ENCODE results near the gene CCNB2.

CCNB2 gene

DNA sequence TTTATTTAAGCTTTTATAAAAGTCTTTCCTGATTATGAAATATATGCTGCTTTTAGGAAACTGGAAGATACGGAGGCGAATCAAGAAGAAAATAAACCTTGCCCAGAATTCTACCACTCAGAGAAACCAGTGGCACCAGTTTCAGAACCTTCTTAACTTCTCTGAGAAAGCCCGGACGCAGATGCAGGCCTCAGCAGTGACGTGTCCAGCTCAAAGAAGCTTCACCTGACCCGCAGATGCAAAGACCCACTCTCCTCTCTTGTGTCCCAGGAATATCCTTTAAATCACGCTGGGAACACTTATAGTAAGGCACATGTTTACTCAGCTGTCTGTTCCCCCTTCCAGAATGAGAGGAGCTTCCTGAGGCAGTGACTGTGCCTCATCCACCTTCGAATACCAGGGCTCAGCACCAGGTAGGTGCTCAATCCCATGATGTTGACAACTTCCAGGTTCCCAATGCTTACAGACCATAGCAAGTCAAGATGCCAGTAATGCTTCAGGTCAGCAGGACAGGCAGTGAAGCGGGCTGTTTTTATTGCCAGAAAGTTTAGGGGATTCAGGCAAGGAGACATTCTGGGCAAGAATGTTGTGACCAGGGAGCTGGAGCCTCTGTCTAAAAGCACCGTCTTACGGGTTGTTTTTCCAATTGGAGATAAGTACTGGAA is 61.8 kb downstream of the CCNB2 start:
- DNase-seq (no peak), ATAC-seq (no peak)

DNA sequence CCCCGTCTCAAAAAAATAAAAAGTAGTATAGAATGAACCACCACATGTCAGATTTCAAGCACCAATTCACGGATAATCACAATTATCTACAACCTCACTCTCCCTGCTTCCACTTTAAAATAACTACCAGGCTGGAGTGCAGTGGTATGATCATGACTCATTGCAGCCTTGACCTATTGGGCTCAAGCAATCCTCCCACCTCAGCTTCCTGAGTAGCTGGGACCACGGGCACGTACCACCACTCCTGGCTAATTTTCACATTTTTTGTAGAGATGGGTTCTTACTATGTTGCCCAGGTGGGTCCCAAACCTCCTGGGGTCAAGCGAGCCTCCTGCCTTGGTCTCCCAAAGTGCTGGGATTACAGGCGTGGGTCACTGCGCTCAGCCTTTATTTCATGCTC is 63.6 kb downstream of the CCNB2 start:
- ATAC-seq (no peak), DNase-seq (no peak)

DNA sequence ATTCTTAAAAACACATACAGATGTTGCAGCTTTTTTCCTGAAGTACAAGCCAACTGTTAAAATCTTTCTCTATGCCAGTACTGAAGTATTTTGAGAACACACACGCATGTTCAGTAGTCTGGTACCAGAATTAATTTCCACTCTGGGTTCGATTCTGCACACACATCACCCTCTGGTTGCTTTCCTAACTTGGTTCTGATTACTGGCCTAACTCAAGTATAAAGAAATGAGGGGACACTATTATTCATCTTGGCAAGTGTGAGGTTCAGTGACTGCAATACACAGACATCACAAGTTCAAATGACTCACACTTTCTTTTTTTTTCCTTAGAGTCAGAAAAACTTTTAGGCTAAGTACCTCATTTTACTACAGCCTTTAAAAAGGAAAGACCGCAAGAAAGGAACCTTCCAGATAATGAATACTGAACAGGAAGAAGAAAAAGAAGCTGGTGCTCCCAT is 64.3 kb downstream of the CCNB2 start:
- ATAC-seq (peak; percentile 61), DNase-seq (no peak)

DNA sequence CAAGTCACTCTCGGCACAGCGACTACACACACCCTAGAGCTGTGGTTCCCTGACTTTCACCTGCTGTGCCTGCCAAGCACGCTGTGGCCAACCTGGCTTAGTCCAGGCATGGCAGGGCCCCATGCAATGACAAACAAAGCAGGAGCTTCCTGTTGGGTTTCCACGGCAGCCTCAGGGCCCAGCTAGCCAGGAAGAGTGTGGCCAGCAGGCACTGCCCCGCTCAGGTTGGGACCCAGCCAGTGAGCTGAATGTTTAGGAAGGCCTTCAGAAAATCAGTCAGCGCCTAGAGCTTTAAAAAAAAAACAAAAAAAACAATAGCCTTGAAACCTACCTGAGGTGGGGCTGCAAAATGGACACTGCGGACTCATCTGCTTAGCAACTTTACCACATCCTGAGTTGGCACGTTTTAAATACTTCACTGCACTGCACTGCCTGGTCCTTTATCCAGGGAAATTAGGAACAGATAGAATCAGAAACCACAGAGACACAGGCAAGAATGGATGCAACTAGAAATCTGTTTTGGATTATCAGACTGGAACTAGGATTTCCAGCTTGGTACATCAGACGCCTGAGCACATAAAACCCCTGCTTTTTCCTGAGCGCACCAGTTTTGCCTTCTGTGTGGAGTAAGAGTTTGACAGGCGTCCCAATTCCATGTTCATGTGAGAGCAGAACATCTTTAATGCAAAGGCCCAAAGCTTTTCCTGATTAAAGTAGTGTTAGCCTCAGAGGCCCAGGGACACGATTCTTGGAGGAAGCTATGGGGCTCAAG is 65.5 kb downstream of the CCNB2 start:
- no peak for ATAC-seq
- no peak for DNase-seq

DNA sequence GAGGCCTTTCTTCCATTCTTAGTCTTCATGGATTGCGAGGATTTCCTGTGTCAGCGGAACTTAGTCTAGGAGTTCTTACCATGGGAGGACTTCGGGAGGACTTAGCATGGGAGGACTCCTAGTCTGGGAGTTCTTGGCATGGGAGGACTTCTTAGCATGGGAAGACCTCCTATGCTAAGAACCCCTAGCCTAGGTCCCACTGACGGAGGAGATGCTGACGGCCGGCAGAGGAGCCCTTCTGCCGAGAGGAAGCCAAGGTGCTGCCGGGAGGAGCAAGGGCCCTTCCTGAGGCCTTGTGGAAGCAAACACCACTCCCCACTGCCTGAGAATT is 66.1 kb downstream of the CCNB2 start:
- DNase-seq (no peak), ATAC-seq (no peak)

DNA sequence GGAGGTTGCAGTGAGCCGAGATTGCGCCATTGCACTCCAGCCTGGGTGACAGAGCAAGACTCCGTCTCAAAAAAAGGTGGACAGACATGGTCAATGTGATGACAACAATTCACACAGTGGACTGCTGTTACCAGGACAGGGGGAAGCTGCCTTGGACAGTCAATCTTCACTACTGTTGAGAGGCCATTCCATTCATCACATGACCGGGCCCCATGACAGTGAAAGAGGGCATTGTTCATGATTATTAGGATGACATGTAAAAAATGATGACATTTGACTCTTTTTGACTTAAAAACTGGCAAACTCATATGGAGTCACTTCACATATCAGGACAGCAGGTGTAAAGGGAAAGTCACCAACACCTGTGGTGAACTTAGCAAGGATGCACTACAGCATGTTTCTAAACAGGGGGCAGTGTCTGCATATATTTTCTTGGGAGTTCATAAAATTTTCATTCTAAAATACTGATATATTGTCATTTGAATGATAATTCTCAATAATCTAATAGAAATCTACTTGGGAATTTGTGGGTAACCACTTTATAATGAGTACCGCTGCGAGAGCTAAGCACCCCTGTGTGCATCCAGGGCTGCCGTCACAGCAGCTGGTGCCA is 67.4 kb downstream of the CCNB2 start:
- DNase-seq (no peak), ATAC-seq (no peak)

DNA sequence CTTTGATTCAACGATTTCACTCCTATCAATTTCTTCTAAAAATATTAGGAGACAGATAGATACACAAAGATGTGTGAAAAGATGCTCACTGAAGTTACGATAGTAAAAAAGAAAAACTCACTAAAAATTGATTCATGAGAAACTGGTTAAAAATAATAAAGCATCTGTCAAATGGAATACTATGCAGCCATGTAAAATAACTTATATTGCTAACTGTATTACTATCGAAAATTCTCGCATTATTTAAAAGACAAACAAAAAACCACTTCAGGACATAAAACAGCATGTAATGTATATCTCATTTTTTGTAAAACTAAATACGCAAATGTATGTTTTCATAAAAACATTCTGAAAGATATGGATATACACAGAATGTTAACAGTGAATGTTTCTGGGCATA is 68.2 kb downstream of the CCNB2 start:
- ATAC-seq (no peak), DNase-seq (no peak)

DNA sequence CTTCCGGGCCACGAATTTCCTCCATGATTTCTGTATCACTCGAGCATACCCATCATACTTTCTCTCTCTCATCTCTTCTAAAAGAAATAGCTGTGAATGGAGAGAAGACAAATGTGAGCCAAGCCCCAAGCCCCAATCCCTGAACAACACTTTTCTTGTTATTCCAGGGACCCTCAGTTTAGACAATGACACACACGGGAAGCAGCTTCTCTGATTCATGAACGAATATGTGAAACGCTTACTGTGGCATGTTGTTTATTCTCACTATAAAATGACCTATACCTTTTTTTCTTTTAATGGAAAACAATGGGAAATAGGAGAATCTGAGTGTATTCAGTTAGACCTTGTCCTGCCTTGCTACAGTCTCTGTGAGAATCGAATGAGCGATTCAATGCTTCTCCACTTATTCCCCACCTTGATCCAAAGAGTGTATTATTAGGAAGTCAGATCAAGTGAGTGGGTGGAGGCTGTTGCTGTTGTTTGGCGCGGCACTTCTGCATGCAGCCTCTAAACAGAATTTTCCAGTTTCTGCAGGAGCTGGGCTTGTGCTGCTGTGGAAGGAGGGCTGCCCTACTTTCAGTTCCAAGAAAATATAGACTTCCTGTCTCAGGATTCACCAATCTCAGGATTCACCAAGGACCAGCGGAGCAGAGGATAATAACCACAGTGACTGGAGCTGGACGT is 69.3 kb downstream of the CCNB2 start:
- ATAC-seq (no peak), DNase-seq (no peak)
